AG10803 (cell line): ENCODE measurements around the gene CRAMP1.

Source experiments
- DNase-seq: peaks from one replicate; pipeline ENCODE4 v3.0.0; 2010; ENCODE audit warnings: low read depth
- H3K4me3 ChIP-seq: 2 replicates; pipeline ENCODE4 v1.5.1; 2011; ENCODE audit warnings: mild to moderate bottlenecking, low read length, control low read depth
- CTCF ChIP-seq: conservative IDR thresholded peaks from 2 replicates; pipeline ENCODE4 v1.5.1; 2011; ENCODE audit warnings: mild to moderate bottlenecking, low read length, control low read depth, inconsistent platforms

Gene CRAMP1

GRCh38 chr16:1631931-1632637 is 19.9 kb downstream of the CRAMP1 start:
- no peak for DNase-seq
- no peak overlapping the region for H3K4me3 ChIP-seq
- no peak for TF ChIP-seq CTCF

DNA sequence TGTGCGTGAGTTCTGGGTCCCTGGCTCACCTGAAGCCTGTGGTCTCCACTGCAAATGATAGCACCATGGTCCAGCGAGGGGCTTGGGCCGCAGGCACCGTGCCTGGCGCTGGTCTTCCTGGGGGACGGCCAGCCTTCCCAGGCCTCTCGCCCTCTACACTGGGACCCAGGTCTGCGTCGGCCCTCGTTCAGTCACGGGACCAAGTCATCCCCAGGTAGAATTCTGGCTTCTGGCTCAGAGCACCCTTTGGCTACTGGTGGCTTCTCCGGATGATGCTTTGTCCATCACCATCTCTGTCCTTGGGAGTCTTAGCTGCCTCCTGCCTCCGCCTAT is 20.4 kb downstream of the CRAMP1 start:
- DNase-seq: no peak
- no peak overlapping the region for H3K4me3 ChIP-seq
- no peak for TF ChIP-seq CTCF

GRCh38 chr16:1633310-1633709 is 21.1 kb downstream of the CRAMP1 start:
- no peak for TF ChIP-seq CTCF
- no peak for DNase-seq
- no peak overlapping the region for H3K4me3 ChIP-seq

DNA sequence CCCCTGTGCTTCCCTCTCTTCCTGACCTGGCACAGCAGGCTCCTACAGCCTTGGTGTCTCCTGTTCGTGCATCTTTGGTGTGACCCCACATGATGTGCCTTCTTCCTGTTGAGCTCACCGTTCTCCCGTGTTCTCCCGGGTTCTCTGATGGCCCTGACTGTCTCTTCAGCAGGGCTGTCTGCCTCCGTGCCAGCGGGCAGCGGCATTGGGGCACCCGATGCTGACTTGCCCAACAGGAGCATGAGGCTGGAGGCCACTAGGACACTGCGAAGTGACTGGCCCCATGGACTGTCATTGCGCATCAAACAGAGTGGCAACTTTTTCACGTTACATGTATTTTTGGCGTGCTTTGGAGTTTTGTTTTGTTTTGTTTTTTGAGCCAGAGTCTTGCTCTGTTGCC is 22.4 kb downstream of the CRAMP1 start:
- no peak overlapping the region for H3K4me3 ChIP-seq
- DNase-seq: no peak
- TF ChIP-seq CTCF: no peak

DNA sequence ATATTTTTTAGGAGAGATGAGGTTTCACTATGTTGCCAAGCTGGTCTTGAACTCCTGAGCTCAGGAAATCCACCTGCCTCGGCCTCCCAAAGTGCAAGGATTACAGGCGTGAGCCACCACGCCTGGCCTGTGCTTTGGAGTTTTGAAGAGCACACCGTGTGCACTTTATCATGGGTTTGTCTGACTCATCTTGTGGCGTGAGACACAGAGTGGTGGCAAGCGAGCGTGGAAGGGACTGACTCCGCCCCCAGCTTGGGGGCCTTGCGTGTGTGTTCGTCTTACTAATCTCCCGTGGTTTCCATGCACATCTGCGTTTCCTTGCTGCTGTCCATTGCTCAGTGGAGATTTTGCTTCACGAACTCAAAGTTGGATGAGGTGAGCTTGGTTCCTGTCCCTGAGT is 22.9 kb downstream of the CRAMP1 start:
- no peak overlapping the region for H3K4me3 ChIP-seq
- no peak for TF ChIP-seq CTCF
- DNase-seq: no peak

- no peak overlapping the region for H3K4me3 ChIP-seq
- no peak for DNase-seq
- TF ChIP-seq CTCF: no peak
These were observed 25.4 kb downstream of the CRAMP1 start for GRCh38 chr16:1637526-1637925.

- no peak overlapping the region for H3K4me3 ChIP-seq
- no peak for DNase-seq
- no peak for TF ChIP-seq CTCF
These were observed 26.6 kb downstream of the CRAMP1 start for GRCh38 chr16:1638757-1639156.
